Gastrocnemius medialis (tissue), 4 donors: ENCODE data around the gene ZNF662.

Experiments used
- CTCF ChIP-seq, 5 experiments: fragments of 450-650 bp in 3 of 5; fragments of 200-600 bp in 2 of 5; sonication (generic) in 2 of 5; IDR thresholded peaks in 4 of 5; conservative IDR thresholded peaks in 1 of 5; 1 replicate in 4 of 5; 2 replicates in 1 of 5; pipeline ENCODE4 v1.5.1; 2016 to 2019; ENCODE audit warnings: antibody characterized with exemption in 5 of 5, mild to moderate bottlenecking in 3 of 5, moderate library complexity in 3 of 5
- POLR2A ChIP-seq, 2 donors: fragments of 450-650 bp; IDR thresholded peaks; one replicate each; pipeline ENCODE4 v1.6.1; 2017; ENCODE audit warnings: antibody characterized with exemption in 2 of 2, mild to moderate bottlenecking in 2 of 2, moderate library complexity in 2 of 2

DNA sequence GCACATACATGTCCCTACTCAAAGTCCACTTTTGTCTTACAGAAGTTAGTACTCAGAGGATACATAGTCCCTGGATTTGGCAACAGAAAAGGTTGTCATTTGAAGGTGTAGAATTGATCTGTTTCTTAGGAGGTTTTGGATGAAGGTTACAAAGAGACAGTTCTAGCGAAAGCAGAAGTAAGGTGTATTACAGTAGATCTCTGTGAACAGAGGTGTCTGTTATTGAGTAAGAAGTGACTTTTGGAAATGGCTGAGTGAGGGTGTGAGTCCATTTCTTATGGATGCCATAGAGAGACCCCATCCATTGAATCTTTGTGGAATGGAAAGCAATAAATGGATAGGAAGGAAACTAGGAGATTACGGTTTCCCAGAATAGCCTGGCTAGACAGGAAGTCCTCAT is 5.6 kb downstream of the ZNF662 start:
- TF ChIP-seq CTCF (IDR thresholded peaks at IDR 0.05 in 4 of 5, conservative IDR thresholded peaks at IDR 0.05 in 1 of 5) (no peak), POLR2A (IDR thresholded peaks at IDR 0.05) (no peak)
